HuH-7.5 (cell line): ENCODE results near the gene SMC5.
"Not testable (repeated sequence)": the region's sequence is repeated elsewhere in the genome, so short reads cannot be mapped to it uniquely, and the experiment has no call there.

Source experiments
- DNase-seq: peaks from one replicate; pipeline ENCODE4 v3.0.0; 2011; ENCODE audit warnings: low spot score

SMC5 gene

DNA sequence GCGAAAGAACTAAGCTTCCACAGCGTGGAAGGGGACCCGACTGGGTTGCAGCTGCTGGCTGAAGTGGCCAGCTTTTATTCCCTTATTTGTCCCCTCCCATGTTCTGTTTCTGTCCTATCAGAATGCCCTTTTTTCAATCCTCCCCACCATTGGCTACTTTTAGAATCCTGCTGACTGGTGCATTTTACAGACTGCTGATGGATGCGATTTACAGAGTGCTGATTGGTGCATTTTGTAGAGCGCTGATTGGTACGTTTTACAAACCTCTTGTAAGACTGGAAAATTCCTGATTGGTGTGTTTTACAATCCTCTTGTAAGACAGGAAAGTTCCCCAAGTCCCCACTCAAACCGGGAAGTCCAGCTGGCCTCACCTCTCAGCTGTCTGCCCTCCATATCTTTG, 105.0 kb downstream of the SMC5 start:
- no peak for DNase-seq

DNA sequence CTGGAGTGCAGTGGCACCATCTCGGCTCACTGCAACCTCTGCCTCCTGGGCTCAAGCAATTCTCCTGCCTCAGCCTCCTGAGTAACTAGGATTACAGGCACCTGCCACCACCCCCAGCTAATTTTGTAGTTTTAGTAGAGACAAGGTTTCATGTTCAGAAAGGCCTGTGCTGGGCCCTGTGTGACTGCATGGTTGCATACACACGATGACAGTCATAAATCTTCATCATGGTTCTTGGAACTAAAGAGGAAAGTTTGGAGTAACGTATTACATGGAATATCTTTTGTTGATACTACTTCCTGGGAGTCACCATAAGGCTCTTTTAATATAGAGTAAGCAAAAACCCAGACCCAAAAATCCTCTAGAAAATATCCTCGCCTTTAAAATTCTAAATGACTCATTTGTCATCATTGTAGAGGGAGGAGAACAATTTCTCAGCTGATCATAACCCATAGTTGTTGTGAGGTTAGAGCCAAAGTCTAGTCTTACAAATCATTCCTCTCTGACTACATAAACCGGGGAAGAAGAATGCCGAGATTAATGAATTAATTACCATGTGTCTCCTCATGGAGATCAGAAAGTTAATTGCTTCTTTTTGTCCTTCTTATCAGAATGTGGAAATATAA, 108.6 kb downstream of the SMC5 start:
- no peak for DNase-seq

DNA sequence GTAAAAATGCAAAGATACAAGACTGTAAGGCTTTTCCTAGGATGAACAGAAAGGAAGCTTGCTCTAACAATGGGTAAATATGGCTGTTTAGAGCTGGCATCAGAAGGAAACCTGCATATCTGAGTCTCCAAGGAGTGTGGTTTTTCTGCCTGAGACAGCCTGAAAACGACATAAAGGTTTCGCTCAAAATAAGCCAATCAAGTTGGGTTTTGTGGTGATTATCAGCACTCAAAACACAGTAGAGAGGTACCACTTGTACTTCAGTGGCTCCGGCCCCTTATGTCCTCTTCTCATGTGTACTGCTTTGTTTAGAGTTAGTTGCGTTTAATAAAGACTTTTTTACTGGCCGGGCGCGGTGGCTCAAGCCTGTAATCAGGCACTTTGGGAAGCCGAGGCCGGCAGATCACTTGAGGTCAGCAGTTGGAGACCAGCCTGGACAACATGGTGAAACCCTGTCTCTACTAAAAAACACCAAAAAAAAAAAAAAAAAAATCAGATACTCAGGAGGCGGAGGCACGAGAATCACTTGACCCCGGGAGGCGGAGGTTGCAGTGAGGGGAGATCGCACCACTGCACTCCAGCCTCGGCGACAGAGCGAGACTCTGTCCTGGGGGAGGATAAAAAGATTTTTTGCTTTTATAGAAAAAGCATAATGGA, 116.3 kb downstream of the SMC5 start:
- DNase-seq, result no peak

DNA sequence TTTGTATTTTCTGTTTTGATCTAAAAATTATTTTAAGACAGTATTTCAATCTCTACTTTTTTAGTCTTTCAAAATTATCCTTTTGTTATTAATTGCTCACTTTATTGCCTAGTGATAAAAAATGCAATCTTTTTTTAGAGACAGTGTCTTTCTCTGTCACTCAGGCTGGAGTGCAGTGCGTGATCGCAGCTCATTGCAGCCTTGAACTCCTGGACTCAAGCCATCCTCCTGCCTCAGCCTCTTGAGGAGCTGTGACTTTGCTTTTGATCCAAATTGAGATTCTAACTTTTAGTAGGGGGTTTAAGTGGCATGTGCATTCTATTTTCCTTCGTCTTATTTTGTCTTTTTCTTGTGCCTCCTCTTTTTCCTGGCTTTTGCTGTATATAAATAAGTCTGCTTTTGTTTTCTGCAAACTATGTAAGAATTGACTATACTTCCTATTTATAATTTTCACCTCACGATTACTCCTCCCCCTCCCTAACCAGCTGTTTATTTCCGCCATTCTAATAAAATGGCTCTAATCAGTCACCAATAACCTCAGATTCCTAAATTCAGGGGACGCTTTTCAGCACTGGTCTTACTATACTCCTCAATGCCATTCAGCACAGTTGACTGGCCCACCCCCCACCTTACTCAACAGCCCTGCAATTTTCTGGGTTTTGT, 123.4 kb downstream of the SMC5 start:
- no peak for DNase-seq

DNA sequence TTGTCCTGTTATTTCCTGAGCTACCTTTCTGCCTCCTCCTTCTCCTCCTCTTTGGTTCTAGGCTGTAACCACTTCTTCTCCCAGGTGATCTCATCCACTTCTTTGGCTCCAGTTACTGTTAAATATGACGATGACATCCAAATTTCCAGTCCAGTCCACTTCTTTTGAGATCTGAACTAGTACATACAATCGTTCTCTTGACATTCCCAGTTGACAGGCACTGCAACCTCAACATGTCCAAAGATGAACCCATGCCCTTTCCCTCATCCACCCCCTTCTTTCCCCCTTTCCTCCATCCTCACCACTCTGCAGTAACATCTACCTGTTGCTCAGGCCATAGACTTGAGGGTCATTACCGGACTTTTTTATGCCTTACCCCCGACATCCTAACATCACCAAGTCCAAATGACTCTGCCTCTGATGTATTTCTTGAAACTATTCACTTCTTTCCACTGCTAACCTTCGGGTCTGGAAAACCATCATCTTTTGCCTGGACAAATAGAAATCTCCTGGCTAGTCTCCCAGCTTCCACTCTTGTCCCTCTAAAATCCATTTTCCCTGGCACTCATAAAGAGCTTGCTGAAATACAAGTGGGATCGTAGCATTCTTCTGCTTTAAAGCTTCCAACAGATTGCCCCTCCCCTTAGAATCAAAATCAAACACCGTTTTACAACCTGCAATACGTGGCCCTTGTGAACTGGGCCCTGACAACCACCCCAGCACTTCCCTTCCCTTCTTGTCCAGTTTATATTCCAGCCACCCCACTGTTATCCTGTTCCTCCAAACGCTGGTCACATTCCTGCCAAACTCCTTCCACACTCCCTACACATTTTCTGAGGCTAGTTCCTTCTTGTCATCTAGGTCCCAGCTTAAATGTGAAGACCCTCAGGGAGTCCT, 124.2 kb downstream of the SMC5 start:
- DNase-seq, result no peak

DNA sequence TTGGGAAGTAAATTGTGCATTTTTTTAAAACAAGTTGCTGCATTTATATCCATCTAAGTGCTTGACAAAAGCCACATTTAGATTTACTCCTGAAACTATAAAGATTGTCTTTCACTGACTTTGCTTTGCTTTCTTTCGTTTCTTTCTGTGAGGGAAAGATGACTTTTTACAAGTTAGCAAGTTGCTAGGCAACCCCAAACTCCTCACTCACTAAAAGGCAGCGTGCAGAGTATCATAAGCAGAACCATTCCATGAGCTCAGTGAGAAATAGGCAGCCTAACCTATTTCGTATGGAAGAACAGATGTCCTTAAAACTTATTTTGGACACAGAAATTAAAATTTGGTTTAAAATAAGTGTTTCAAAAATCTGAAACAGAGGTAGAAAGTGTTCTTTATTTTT, 126.6 kb downstream of the SMC5 start:
- DNase-seq, result no peak

DNA sequence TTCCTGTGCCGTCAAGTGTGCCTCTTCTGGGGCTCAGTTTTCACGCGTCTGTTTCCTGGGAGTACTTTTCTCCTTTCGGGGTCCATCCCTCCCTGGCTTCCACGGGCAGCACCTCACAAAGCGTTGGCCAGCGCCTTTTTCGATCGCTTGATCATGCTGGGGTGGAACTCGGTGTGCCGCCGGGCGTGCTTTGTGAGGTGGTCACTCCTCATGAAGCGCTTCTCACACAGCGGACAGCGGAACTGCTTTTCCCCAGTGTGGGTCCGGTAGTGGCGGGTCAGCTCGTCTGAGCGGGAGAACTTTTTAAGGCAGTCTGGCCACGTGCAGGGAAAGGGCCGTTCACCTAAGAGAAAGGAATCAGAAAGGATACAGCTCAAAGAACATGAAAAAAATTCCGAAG, 128.9 kb downstream of the SMC5 start:
- DNase-seq, result no peak

DNA sequence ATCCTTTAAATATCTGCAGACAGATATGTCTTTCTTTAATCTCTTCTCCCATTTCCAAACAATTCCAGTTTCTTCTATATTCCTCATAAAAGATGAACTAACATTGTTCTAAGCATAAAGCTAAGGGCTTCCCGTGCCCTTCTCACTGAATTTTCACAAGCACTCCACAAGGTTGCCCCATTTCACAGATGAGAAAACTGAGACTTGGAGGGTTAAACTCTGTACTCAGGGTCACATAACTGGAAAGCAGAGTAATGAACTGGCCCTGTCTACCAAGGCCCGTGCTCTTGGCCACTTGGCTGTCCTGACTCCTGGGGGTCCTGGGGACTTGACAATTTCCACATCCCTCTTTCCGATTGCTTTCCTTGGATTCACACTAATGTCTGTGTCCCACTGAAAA, 130.4 kb downstream of the SMC5 start:
- DNase-seq, result no peak

DNA sequence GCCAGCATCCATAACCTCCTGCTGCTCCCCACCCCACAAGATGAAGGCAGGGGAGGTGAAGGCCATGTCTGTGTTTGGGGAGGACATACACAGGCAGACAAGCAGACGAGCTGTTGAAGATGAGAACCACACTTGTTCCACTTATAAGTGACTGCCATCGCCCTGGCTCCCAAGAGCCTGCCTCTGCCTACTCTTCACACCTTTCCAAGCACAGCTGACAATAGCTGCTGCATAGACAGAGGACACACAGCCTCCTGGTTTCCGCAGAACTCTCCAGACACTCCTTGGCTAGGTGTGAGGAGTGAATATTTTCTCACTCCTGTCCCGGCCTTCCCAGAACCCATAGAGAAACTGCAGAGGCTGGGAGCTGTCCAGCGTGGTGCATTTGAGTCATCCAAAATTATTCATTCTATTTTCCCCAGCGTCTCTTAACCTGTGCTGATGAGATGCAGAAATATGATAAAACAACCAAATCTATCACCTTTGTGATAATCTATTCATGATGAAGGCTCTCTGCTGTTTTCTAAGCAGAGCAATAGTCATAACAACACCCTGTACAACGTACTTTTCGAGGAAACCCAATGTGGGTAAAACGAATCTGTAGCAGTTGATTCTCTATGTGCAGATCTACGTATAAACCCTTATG, 131.0 kb downstream of the SMC5 start:
- DNase-seq, result no peak

DNA sequence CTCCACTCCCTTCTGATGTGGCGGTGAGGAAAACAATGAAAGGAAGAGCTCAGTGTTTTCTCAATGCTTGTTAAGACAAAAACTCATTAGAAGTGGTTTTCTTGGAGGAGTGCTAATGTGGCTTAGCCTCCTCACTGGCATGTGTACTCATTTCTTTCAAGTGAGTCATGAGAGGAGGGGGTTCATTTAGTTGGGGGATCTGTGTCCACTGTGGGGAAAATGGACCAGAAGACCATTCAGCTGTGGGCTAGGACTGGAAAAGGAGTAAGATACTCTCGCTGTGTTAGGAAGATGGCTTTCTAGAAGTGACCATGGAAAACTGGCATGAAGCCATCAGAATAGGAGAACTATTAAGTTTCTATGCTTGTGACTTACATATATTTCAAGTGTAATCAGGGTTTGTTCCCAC, 132.2 kb downstream of the SMC5 start:
- no peak for DNase-seq

DNA sequence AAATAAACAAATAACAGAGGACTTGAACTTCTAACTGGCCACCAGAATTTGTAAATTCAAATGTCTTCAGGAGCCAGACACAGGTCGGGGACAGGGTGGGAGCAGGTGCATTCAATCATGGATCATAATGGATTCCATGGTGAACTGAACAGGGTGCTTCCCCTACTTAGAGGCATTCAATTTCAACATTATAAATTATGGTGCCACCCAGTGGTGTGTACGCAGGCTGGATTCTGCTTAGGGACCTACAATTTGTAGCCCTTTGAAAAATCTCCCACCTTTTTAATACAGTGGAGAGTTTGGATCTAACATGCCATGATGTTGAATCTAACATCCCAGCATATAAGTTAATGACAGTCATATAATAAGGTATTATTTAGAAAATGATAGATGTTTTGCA, 133.4 kb downstream of the SMC5 start:
- DNase-seq, result no peak

DNA sequence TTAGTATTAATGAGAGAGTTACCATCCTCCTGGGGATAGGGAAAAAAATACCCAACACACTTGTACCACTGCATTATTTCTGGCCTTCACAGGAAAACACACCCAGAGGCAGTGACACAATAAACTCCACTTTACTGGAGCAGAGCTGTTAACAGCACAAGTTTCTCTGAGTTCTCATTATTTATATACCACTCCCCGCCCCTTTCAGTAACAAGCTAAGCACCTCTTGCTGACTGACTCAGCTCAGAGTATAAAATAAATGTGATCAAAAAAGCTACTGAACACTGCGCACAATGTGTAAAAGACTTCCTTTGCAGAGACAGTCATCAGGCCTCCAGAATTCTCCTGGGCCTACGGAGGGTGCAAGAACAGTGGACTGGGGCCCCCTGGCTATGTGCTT, 134.1 kb downstream of the SMC5 start:
- DNase-seq, result no peak

DNA sequence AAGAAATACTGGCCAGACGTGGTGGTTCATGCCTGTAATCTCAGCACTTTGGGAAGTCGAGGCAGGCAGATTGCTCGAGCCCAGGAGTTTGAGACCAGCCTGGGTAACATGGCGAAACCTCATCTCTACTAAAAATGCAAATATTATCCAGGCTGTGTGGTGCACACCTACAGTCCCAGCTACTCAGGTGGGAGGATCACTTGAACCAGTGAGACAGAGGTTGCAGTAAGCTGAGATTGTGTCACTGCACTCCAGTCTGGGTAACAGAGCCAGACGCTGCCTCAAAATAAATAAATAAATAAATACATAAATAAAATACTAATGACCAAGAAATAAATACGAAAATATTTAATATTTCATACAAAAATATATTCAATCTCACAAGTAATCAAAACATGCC, 136.9 kb downstream of the SMC5 start:
- no peak for DNase-seq

DNA sequence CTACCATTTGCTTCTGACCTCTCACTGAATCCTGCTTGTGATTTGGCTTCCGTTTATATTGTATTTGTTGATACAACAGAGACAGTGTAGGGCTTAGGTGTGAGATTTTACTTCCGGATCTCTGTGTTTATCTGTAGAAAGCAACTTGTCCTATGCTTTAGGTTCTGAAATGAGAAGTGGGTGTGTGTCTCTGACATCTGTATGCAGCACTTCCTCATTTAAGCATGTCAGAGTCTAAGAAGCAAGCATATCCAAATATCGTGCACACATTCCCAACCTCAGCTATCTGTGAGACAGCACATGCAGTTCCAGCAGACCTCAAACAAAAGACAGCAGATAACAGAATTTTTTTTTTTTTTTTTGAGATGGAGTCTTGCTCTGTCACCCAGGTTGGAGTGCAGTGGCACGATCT, 139.4 kb downstream of the SMC5 start:
- no peak for DNase-seq

DNA sequence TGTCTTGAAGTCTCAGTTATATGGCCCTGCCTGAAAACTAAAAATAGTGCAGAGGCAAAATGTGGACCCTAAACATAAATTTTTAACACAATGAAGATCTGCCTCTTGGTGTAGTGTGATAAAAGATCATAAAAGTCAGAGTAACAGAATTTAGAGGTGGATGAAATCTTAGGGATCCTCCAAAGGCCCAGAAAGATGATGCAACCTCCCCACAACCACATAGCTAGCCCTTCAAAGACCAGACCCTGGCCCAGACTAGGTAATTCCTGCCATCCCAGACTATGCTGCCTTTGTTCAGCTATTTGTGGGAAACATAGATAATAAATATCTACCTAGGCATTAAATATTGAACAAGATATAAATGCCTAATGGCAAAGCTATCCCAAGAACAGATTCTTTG, 140.4 kb downstream of the SMC5 start:
- DNase-seq, result no peak

DNA sequence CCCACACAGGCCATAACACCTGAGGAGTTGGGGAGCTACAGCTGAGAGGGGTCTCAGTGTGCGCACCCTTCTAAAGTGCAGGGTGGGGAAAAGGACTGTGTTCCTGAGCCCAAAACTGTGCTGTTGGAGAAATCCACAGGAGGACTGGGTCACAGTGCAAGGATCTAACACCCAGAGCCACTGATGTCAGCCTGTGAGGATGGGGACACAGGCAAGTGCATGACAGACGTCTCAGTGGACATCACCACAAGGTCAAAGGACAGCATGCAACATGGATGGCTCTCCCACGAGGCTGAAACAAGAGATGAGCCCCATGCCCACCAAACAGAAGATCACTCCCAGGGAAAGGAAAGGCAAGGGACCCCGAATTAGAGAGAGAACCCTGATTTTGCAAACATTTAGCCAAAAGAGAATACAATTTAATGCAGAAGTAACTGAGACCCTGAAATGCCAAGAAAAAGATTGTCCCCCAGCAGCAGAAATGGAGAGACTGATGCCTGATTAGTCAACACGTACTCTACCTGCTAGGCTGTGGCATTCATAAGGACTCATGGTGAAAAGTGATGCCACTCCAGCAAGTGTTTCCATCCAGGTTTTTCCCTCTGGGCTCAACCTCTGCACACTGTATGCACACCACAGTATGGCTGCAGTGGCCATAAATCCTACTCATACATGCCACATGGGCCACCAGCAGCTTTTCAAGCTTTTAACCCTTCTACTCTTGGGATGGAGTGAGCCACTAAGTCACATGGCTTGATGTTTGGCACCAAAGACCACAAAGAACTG, 141.5 kb downstream of the SMC5 start:
- DNase-seq, result no peak

DNA sequence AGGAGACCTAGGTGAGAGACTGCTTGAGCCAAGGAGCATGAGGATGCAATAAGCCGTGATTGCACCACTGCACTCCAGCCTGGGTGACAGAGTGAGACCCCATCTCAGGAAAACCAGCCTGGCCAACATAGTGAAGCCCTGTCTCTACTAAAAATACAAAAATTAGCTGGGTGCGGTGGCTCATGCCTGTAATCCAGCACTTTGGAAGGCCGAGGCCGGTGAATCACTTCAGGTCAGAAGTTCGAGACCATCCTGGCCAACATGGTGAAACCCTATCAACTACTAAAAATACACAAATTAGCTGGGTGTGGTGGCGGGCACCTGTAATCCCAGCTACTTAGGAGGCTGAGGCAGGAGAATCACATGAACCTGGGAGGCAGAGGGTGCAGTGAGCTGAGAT, 142.5 kb downstream of the SMC5 start:
- not testable (repeated sequence) for DNase-seq

DNA sequence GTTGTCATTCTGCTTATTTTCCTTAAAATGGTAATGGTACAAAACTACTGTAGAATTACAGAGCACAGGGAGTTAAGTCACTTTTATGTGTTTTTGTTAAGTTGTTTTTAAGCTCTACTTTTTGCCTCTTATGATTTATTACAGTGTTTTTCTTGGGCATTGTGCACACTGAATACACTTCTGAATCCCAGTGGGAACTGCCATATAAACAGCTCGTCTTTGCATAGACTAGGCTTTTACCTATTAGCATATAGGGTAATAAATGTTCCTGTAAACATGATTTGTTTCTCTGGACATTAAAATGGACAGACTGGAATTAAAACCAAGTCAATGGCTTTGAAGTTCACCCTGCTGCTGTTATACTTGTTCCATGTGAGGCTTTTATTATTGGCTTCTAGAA, 143.4 kb downstream of the SMC5 start:
- no peak for DNase-seq

DNA sequence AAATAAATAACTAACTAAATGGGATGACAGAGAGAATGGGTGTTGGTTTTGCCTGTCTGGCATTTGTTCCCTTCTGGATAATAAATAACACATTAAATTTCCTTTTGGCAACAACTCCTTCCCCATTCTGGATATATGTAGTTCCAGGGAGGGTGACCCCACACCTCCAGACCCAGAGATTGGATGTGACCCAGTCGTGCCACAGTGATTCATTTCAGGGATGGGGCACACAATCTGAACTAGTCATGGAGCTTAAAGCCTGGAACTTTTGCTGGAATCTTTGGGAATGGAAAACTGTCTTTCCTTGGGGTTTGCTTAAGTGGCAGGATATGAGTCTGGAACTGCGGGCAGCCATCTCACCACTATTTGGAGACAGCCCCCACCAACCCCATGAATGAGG, 144.4 kb downstream of the SMC5 start:
- DNase-seq, result no peak

DNA sequence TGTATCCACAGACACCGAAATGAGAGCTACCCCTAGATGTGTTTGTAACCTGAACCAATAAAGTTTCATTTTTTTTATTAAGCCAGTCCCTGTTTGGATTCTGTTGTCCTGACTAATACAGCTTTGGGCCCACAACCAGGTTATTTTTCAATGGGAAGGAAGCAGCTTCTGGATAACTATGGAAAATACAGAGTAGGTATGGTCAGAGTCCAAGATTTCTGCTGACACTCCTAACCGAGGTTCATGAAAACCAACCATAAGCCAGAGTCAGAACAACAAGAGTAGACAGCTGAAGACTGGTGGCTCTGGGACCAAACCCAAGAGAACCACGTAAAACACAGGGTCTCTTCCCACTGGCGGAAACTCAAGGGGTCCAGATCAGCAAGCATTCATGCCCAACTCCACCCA, 144.8 kb downstream of the SMC5 start:
- no peak for DNase-seq

DNA sequence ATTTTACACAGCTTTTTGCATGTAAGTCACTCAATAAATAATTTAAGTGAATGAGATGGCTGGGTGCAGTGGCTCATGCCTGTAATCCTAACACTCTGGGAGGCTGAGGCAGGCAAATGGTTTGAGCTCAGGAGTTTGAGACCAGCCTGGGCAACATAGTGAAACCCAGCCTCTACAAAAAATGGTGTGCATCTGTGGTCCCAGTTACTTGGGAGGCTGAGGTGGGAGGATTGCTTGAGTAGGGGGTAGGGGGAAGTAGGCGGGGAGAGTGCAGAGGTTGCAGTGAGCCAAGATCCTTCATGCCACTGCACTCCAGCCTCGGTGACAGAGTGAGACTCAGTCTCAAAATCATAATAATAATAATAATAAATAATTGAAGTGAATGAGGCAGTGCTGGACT, 145.5 kb downstream of the SMC5 start:
- DNase-seq, result no peak
